ENCODE results near the gene ZSWIM3. TPM values are rescaled to one million over a fixed set of nuclear protein-coding genes. Genes with fewer than 3 reads are reported as not detected.

ZSWIM3 gene
- total and polyA plus RNA-seq, 2 of the 8 experiments (the other 6 are each of a cell fraction or from before 2014, with no cell fraction given), result 5.5 to 6.9 TPM

DNA sequence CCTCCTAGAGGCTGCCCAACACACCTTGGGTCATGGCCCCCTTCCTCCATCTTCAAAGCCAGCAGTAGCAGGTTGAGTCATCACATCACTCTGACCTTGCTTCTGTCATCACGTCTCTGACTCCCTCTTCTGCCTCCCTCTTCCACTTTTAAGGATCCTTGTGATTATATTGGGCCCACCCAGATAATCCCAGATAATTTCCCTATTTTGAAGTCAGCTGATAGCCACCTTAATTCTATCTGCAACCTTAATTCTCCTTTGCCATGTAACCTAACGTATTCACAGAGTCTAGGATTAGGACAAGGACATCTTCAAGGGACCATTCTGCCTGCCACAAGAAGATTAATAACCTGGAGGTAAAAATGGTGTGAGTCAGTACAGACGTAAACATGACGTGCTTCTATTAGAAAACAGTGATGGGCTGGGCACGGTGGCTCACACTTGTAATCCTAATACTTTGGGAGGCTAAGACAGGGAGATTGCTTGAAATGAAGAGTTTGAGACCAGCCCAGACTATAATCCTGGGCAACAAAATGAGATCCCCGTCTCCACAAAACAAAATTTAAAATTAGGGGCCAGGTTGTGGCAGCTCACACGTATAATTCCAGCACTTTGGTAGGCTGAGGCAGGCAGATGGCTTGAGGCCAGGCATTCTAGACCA, 3.3 kb downstream of the ZSWIM3 start (continued):
- no peak for TF ChIP-seq CHD7 (IDR thresholded peaks at IDR 0.05; ENCODE audit: insufficient replicate concordance, low read length)
